SK-N-SH (cell line): ENCODE results near the gene MYL5.

Experiments
- CTCF ChIP-seq: fragments of 200-600 bp; sonication (generic); IDR thresholded peaks from 2 replicates; pipeline ENCODE4 v1.6.1; 2017; ENCODE audit warnings: antibody characterized with exemption, mild to moderate bottlenecking, moderate library complexity
- EP300 ChIP-seq, 2 experiments: IDR thresholded peaks; 2 replicates each; pipeline versions ENCODE4 v1.4.0 to v1.6.1; 2012; ENCODE audit warnings: borderline replicate concordance in 1 of 2, low read depth in 1 of 2, low read length in 1 of 2
- EZH2phosphoT487 ChIP-seq: fragments of 200-600 bp; sonication (generic); IDR thresholded peaks from 2 replicates; pipeline ENCODE4 v1.6.1; 2017; ENCODE audit warnings: low read depth, mixed run types, mild to moderate bottlenecking, antibody characterized with exemption, moderate library complexity, borderline replicate concordance
- FOXM1 ChIP-seq: IDR thresholded peaks from 2 replicates; pipeline ENCODE4 v1.4.0; 2012; ENCODE audit warnings: low read depth, mild to moderate bottlenecking
- GATA2 ChIP-seq: sonication (generic); formaldehyde crosslinking; IDR thresholded peaks from 2 replicates; pipeline ENCODE4 v1.5.0; 2020; ENCODE audit warnings: mild to moderate bottlenecking, missing genetic modification reagents
- MAX ChIP-seq: IDR thresholded peaks from 2 replicates; pipeline ENCODE4 v1.4.0; 2012; ENCODE audit warnings: low read depth
- POLR2AphosphoS5 ChIP-seq: IDR thresholded peaks from 2 replicates; pipeline ENCODE4 v1.6.1; 2012; ENCODE audit warnings: low read depth, low read length
- REST ChIP-seq: IDR thresholded peaks from 2 replicates; pipeline ENCODE4 v1.6.1; 2012; ENCODE audit warnings: mild to moderate bottlenecking, low read depth, low read length, moderate library complexity
- SIN3A ChIP-seq: IDR thresholded peaks from 2 replicates; pipeline ENCODE4 v1.6.1; 2012; ENCODE audit warnings: low read depth, mild to moderate bottlenecking, low read length, moderate library complexity, borderline replicate concordance
- TCF12 ChIP-seq: IDR thresholded peaks from 2 replicates; pipeline ENCODE4 v1.4.0; 2012
- USF2 ChIP-seq: fragments of 150-350 bp; IDR thresholded peaks from 2 replicates; pipeline ENCODE4 v1.6.1; 2017; ENCODE audit warnings: antibody characterized with exemption, low read length, low read depth, borderline replicate concordance

GRCh38 chr4:704198-704891 lies 30.0 kb downstream of the MYL5 start:
- no peak for TF ChIP-seq POLR2AphosphoS5
- no peak for TF ChIP-seq REST
- no peak for TF ChIP-seq CTCF
- TF ChIP-seq FOXM1 = no peak
- no peak for TF ChIP-seq EP300 (IDR thresholded peaks at IDR 0.05; ENCODE audit: borderline replicate concordance in 1 of 2, low read depth in 1 of 2, low read length in 1 of 2)
- no peak for TF ChIP-seq EZH2phosphoT487
- TF ChIP-seq TCF12 = no peak
- no peak for TF ChIP-seq MAX
- no peak for TF ChIP-seq SIN3A
- TF ChIP-seq USF2 = no peak
- TF ChIP-seq GATA2 (CRISPR knock-in tag) = no peak
